GM12865 (cell line): Measurements from ENCODE around the gene GORASP1.

Experiments
- DNase-seq: peaks from one replicate; pipeline ENCODE4 v3.0.0; 2010; ENCODE audit warnings: low read depth
- H3K4me3 ChIP-seq: 2 replicates; pipeline ENCODE4 v1.5.1; 2011; ENCODE audit warnings: mild to moderate bottlenecking, low read depth, low read length, control low read depth
- TF ChIP-seq, protein P1 (sequence below): IDR thresholded peaks from 2 replicates; pipeline ENCODE4 v1.5.1; 2011; ENCODE audit warnings: low read length, control low read depth, low read depth, inconsistent platforms; ENCODE audit not compliant: insufficient read depth; ENCODE audit errors: missing control alignments

Gene GORASP1

DNA sequence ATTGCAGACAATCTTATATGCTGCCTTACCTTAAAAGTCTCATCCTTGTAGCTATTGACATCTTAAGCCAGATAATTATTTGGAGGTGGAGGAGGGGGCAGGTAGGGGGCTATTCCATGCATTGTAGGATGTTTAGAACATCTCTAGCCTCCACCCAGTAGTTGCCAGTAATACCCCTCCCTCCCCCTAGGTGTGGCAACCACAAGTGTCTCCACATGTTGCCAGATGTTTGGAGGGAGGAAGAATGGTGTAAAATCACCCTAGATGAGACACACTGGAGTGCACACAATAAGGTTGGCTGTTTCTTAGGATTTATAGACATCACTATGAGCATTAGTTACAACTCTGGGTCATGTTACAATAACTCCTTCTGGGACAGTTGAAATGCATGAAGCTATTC lies 27.4 kb downstream of the GORASP1 start:
- TF ChIP-seq, protein P1, sequence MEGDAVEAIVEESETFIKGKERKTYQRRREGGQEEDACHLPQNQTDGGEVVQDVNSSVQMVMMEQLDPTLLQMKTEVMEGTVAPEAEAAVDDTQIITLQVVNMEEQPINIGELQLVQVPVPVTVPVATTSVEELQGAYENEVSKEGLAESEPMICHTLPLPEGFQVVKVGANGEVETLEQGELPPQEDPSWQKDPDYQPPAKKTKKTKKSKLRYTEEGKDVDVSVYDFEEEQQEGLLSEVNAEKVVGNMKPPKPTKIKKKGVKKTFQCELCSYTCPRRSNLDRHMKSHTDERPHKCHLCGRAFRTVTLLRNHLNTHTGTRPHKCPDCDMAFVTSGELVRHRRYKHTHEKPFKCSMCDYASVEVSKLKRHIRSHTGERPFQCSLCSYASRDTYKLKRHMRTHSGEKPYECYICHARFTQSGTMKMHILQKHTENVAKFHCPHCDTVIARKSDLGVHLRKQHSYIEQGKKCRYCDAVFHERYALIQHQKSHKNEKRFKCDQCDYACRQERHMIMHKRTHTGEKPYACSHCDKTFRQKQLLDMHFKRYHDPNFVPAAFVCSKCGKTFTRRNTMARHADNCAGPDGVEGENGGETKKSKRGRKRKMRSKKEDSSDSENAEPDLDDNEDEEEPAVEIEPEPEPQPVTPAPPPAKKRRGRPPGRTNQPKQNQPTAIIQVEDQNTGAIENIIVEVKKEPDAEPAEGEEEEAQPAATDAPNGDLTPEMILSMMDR = no peak
- no peak for DNase-seq
- H3K4me3 ChIP-seq = no peak overlapping the region

DNA sequence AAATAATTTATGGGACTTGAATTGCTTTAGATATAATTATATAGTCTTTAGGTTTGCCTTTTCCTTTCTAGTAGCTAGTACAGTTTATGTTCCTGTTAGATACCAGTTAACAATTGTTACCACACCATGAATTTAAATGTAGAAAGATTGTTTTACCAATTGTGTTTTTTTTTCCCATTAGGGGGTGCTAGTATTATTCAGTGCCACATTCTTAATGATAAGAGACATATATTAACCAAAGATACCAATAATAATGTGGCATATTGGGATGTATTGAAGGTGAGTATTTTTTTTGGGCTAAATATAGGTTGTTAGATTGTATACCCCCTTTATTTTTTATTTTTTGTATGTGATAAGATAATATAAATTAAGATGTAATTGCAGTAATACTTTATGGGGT lies 27.9 kb downstream of the GORASP1 start:
- DNase-seq = no peak
- no peak overlapping the region for H3K4me3 ChIP-seq
- TF ChIP-seq, protein P1 = no peak

DNA sequence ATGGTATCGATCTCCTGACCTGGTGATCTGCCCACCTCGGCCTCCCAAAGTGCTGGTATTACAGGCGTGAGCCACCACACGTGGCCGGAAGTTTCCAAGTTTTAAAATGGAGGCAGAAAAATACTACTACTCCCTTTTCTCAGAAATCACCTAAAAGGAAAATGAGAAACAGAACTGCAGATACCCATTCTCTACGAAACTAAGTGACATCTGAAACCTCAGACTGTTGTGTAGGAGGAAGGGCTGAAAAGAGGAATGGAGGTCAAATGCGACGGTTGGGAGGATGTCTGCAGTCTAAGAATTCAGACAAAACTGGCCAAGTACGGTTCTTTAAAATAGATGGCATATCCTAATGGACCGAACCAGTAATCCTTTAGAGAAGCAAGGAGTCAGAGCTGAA lies 31.5 kb downstream of the GORASP1 start:
- no peak overlapping the region for H3K4me3 ChIP-seq
- DNase-seq = no peak
- TF ChIP-seq, protein P1 = no peak

DNA sequence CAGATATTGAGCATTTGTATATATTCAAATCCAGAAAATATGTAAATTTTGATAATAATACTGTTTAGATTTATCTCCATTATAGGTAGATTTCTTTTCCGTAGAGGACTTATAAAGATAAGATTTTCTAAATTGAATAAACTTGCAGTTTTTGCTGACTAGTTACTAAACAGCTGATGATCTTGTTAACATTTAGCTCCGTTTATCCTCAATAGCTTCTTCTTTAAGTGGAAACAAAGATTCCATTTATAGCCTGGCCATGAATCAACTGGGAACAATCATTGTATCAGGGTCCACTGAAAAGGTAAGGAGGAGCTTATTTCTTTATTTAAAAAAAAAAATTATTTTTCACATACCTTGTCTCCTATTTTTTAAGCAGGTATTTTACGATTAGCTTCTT lies 38.9 kb downstream of the GORASP1 start:
- no peak for DNase-seq
- TF ChIP-seq, protein P1 = no peak
- H3K4me3 ChIP-seq = no peak overlapping the region

DNA sequence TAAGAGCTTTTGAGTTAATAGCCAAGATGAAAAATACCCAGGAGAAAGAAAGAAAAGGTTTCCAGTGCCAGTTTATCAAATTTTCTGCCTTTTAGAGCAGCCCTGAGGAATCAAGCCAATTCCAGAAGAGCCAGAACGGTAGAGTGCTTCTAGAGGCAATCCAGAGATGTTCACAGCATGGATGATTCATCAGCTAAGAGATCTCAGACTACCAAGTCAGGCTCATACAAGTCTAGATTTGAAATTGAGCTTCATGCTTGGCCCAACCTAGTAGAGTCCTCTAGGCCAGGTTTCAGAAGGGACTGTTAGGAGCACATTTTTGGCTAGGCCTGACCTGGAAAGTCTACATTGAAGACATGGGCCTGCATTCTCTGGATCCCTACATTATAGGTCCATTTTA lies 40.1 kb downstream of the GORASP1 start:
- DNase-seq = no peak
- H3K4me3 ChIP-seq = no peak overlapping the region
- TF ChIP-seq, protein P1 = no peak

DNA sequence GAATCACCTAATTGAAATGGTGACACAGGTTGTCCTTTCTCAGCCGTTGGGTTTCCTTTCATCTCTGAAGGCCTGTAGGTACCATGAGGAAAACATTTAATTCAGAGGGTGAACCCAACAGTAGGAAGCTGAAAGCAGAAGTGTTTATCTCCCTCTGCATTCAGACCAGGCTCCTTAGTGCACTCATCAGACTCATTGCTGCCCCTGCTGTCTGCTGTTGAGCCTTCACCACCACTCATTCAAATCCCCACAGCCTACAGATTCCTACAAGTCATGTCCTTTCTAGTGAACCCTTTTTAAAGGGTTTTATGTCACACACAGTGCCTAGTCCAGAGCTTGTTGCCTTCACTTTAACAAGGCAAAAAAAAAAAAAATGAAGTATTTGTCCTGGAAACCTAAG lies 42.2 kb downstream of the GORASP1 start:
- TF ChIP-seq, protein P1 = peak; percentile 53

DNA sequence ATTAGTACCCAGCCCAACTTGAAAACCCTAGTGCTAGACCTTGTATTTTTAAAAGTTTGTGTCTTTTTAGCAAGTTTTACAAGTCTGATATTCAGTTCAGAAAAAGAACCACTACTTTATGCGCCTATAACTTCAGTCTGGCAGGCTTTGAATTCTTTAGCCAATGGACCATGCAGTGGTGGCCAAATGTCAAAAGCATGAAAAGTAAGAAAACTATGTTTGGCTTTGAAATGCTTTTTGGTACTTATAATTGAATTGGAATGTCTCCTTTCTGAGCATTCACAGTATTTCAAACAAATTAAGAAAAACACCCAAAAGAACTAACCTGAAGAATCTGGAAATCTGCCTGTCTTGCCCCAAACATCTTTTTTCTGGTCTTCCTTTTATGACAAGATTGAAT lies 42.8 kb downstream of the GORASP1 start:
- TF ChIP-seq, protein P1 = no peak
- no peak for DNase-seq
- H3K4me3 ChIP-seq = no peak overlapping the region

More for the DNA sequence above, 42.2 kb downstream of the GORASP1 start:
- DNase-seq = peak; percentile 55
- no peak overlapping the region for H3K4me3 ChIP-seq
